Endothelial cell of umbilical vein (primary cell): Measurements from ENCODE around the gene UGT1A7. TPM values are rescaled to one million over a fixed set of nuclear protein-coding genes. Genes with fewer than 3 reads are reported as not detected.

Experiments
- BruUV-seq: library from RNA; stranded (reverse); fragments of 400-500 nt; replicated peaks from 2 replicates; lab custom pipeline; 2021; lab: Mats Ljungman, UMichigan
- CTCF ChIA-PET: fragments of 300-600, 350-600 bp; sonication (Branson Sonifier 250); formaldehyde crosslinking; loops from one replicate; lab custom pipeline; 2021; ENCODE audit warnings: antibody characterized with exemption, inconsistent platforms; lab: Charles Lee
- POLR2A ChIA-PET: fragments of 300-600, 350-600 bp; sonication (Branson Sonifier 250); formaldehyde crosslinking; loops from one replicate; lab custom pipeline; 2021; ENCODE audit warnings: antibody characterized with exemption, inconsistent platforms; lab: Charles Lee
- DNase-seq: peaks from one replicate; pipeline ENCODE4 v3.0.0-alpha.2; 2011; ENCODE audit warnings: low read depth, low spot score
- FAIRE-seq: peaks from 2 replicates; lab custom pipeline; 2011; peaks lifted over from hg19 to GRCh38; lab: Jason Lieb, UNC
- H2AFZ ChIP-seq: 2 replicates; pipeline ENCODE4 v1.6.0; 2012; ENCODE audit warnings: low read depth, low read length, control low read depth, inconsistent platforms
- H3K27ac ChIP-seq: 2 replicates; pipeline ENCODE4 v1.5.1; 2011; ENCODE audit warnings: low read depth, mild to moderate bottlenecking, control low read depth, low read length, moderate library complexity; ENCODE audit not compliant: insufficient read depth
- H3K27me3 ChIP-seq, 2 experiments: 2 replicates each; pipeline versions ENCODE4 v1.6.0 to v1.6.1; 2011; ENCODE audit warnings: low read length in 2 of 2, mixed read lengths in 1 of 2; ENCODE audit not compliant: control insufficient read depth in 2 of 2, insufficient read depth in 2 of 2
- H3K36me3 ChIP-seq, 2 experiments: 2 replicates in 1 of 2; 3 replicates in 1 of 2; pipeline ENCODE4 v1.5.1; 2011; ENCODE audit warnings: low read length in 2 of 2, mild to moderate bottlenecking in 1 of 2, moderate library complexity in 1 of 2; ENCODE audit not compliant: control insufficient read depth in 2 of 2, insufficient read depth in 2 of 2; ENCODE audit errors: extremely low read depth in 1 of 2
- H3K4me1 ChIP-seq: 3 replicates; pipeline ENCODE4 v1.5.1; 2011; ENCODE audit warnings: mild to moderate bottlenecking, low read length; ENCODE audit not compliant: control insufficient read depth, insufficient read depth; ENCODE audit errors: extremely low read depth
- H3K4me2 ChIP-seq: 2 replicates; pipeline ENCODE4 v1.6.1; 2011; ENCODE audit warnings: low read length, control low read depth, mixed read lengths; ENCODE audit not compliant: insufficient read depth
- H3K4me3 ChIP-seq, 3 experiments: fragments of 200-600 bp in 1 of 3; sonication (generic), shearing (Covaris generic) in 1 of 3; replicated peaks in 1 of 3; 2 replicates each; pipeline ENCODE4 v1.5.1; 2011 to 2016; ENCODE audit warnings: control low read depth in 3 of 3, low read length in 3 of 3, mild to moderate bottlenecking in 2 of 3, inconsistent platforms in 1 of 3, low read depth in 1 of 3, moderate library complexity in 1 of 3; ENCODE audit not compliant: insufficient read depth in 1 of 3
- H3K79me2 ChIP-seq: 2 replicates; pipeline ENCODE4 v1.6.0; 2012; ENCODE audit warnings: low read length, inconsistent platforms; ENCODE audit not compliant: control insufficient read depth, insufficient read depth
- H3K9ac ChIP-seq: replicated peaks from 2 replicates; pipeline ENCODE3; 2011; ENCODE audit warnings: low read length, control low read depth; ENCODE audit not compliant: insufficient read depth; ENCODE audit errors: extremely low read depth
- H3K9me1 ChIP-seq: replicated peaks from 3 replicates; pipeline ENCODE4 v1.6.0; 2011; ENCODE audit warnings: mild to moderate bottlenecking, low read length; ENCODE audit not compliant: control insufficient read depth, insufficient read depth; ENCODE audit errors: extremely low read depth
- H3K9me3 ChIP-seq: replicated peaks from 2 replicates; pipeline ENCODE4 v1.5.1; 2012; ENCODE audit warnings: low read length, inconsistent platforms; ENCODE audit not compliant: control insufficient read depth, insufficient read depth
- H4K20me1 ChIP-seq: replicated peaks from 2 replicates; pipeline ENCODE3; 2011; ENCODE audit warnings: mild to moderate bottlenecking, low read length; ENCODE audit not compliant: control insufficient read depth, insufficient read depth; ENCODE audit errors: extremely low read depth
- EZH2 ChIP-seq: IDR thresholded peaks from 2 replicates; pipeline ENCODE4 v1.6.1; 2012; ENCODE audit warnings: borderline replicate concordance, low read depth, mild to moderate bottlenecking, moderate library complexity, low read length, inconsistent platforms; ENCODE audit not compliant: severe bottlenecking
- FOS ChIP-seq: IDR thresholded peaks from 2 replicates; pipeline ENCODE4 v1.6.1; 2011; ENCODE audit warnings: mild to moderate bottlenecking, low read length, moderate library complexity, borderline replicate concordance; ENCODE audit not compliant: insufficient read depth
- GATA2 ChIP-seq: IDR thresholded peaks from 2 replicates; pipeline ENCODE4 v1.7.0; 2011; ENCODE audit warnings: low read depth, mild to moderate bottlenecking, moderate library complexity, mixed read lengths, low read length; ENCODE audit not compliant: insufficient read length, insufficient read depth
- JUN ChIP-seq: IDR thresholded peaks from 2 replicates; pipeline ENCODE4 v1.6.1; 2011; ENCODE audit warnings: borderline replicate concordance, low read depth; ENCODE audit not compliant: insufficient read length, insufficient read depth
- MYC ChIP-seq: IDR thresholded peaks from one replicate; pipeline ENCODE4 v1.6.1; 2011; ENCODE audit warnings: mild to moderate bottlenecking, low read depth, low read length
- POLR2A ChIP-seq: IDR thresholded peaks from 2 replicates; pipeline ENCODE4 v1.6.1; 2012; ENCODE audit warnings: low read depth, mild to moderate bottlenecking, control low read depth, low read length
- POLR2AphosphoS5 ChIP-seq: IDR thresholded peaks from 2 replicates; pipeline ENCODE4 v1.6.1; 2012; ENCODE audit warnings: low read depth, mild to moderate bottlenecking, control low read depth, low read length, moderate library complexity; ENCODE audit not compliant: insufficient read depth
- dilution Hi-C: fragments of 300-500 bp; cut with MboI; formaldehyde crosslinking; loops from one replicate; pipeline ENCODE4 v1.15.0; 2019; ENCODE audit warnings: low sequenced_read_pairs; ENCODE audit not compliant: extremely low pct_ligation_motif_present
- intact Hi-C: fragments of 100-400 bp; cut with micrococcal nuclease; formaldehyde crosslinking; loops from one replicate; pipeline ENCODE4 v1.10.0; 2022
- polyA plus RNA-seq, 4 experiments: library from polyadenylated mRNA; depleted of rRNA in 3 of 4; stranded (reverse) in 3 of 4; unstranded in 1 of 4; fragments of >200 nt; gene quantifications; 2 replicates each; pipeline versions ENCODE4 v1.2.1 to v1.2.3, GENCODE V29; 2011 to 2012; ENCODE audit warnings: missing spikeins in 1 of 4
- total RNA-seq: library from RNA; stranded (reverse); gene quantifications from 2 replicates; pipeline ENCODE4 v1.2.3, GENCODE V29; 2021
- TF ChIP-seq, protein P1 (sequence below): IDR thresholded peaks from 2 replicates; pipeline ENCODE4 v1.6.1; 2011; ENCODE audit not compliant: insufficient read depth, insufficient read length
- TF ChIP-seq, protein P2 (sequence below), 2 donors: IDR thresholded peaks; 1 replicate in 1 of 2; 2 replicates in 1 of 2; pipeline ENCODE4 v1.5.1; 2011; ENCODE audit warnings: low read length in 2 of 2, mild to moderate bottlenecking in 2 of 2, moderate library complexity in 2 of 2, control low read depth in 1 of 2, inconsistent platforms in 1 of 2, low read depth in 1 of 2; ENCODE audit not compliant: insufficient read depth in 1 of 2; ENCODE audit errors: extremely low read depth in 1 of 2

UGT1A7 gene
- total and polyA plus RNA-seq, 2 donors (not counting 3 experiments of a cell fraction or from before 2014, with no cell fraction given) = not detected

GRCh38 chr2:233706720-233707119 lies 25.0 kb downstream of the UGT1A7 start:
- intact Hi-C loops (no loop called here), dilution Hi-C loops (no loop called here)
- Histone ChIP-seq H2AFZ (no peak overlapping the region), H4K20me1 (no peaks in the 10 kb centered on the region), H3K9me1 (no peaks in the 10 kb centered on the region), H3K27me3 (no peaks in the 10 kb centered on the region), H3K27ac (no peak overlapping the region), H3K4me3 (no peak overlapping the region), H3K9ac (no peak overlapping the region), H3K9me3 (no peaks in the 10 kb centered on the region), H3K4me1 (peaks cover 2% of the 10 kb centered on the region), H3K4me2 (no peak overlapping the region), H3K79me2 (no peaks in the 10 kb centered on the region), H3K36me3 (no peaks in the 10 kb centered on the region)
- DNase-seq = no peak
- no peak for FAIRE-seq
- TF ChIP-seq JUN (no peak), POLR2A (no peak), EZH2 (no peak), GATA2 (no peak), MYC (no peak), POLR2AphosphoS5 (no peak), FOS (no peak)
- TF ChIP-seq, protein P1, sequence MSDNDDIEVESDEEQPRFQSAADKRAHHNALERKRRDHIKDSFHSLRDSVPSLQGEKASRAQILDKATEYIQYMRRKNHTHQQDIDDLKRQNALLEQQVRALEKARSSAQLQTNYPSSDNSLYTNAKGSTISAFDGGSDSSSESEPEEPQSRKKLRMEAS = no peak
- TF ChIP-seq, protein P2, sequence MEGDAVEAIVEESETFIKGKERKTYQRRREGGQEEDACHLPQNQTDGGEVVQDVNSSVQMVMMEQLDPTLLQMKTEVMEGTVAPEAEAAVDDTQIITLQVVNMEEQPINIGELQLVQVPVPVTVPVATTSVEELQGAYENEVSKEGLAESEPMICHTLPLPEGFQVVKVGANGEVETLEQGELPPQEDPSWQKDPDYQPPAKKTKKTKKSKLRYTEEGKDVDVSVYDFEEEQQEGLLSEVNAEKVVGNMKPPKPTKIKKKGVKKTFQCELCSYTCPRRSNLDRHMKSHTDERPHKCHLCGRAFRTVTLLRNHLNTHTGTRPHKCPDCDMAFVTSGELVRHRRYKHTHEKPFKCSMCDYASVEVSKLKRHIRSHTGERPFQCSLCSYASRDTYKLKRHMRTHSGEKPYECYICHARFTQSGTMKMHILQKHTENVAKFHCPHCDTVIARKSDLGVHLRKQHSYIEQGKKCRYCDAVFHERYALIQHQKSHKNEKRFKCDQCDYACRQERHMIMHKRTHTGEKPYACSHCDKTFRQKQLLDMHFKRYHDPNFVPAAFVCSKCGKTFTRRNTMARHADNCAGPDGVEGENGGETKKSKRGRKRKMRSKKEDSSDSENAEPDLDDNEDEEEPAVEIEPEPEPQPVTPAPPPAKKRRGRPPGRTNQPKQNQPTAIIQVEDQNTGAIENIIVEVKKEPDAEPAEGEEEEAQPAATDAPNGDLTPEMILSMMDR (IDR thresholded peaks at IDR 0.05; ENCODE audit: extremely low read depth in 1 of 2, insufficient read depth in 1 of 2, low read depth in 1 of 2, low read length in 2 of 2) = no peak
- CTCF ChIA-PET = interaction anchor here (0.8 to 1.4 kb wide), 3 partner anchors 18 to 258 kb away, joined by 3 to 5 read pairs (median 3); no protein-coding TSS in a partner anchor
- BruUV-seq = no TSS peak
- POLR2A ChIA-PET = no interaction called here
